OCI-LY7 (cell line): Measurements from ENCODE around the gene PLPPR3. TPM values are rescaled to one million over a fixed set of nuclear protein-coding genes. Genes with fewer than 3 reads are reported as not detected.
"Not testable (repeated sequence)": the region's sequence is repeated elsewhere in the genome, so short reads cannot be mapped to it uniquely, and the experiment has no call there.

Experiments
- BruUV-seq: library from RNA; stranded (reverse); fragments of 400-500 nt; replicated peaks from 2 replicates; lab custom pipeline; 2021; lab: Mats Ljungman, UMichigan
- CTCF ChIA-PET: fragments of 300-600 bp; sonication (Branson Sonifier 250); formaldehyde crosslinking; loops from one replicate; lab custom pipeline; 2022; ENCODE audit warnings: antibody characterized with exemption; ENCODE audit not compliant: unreplicated experiment; lab: Charles Lee
- POLR2A ChIA-PET: fragments of 300-600 bp; sonication (Branson Sonifier 250); formaldehyde crosslinking; loops from one replicate; lab custom pipeline; 2022; ENCODE audit warnings: antibody characterized with exemption; lab: Charles Lee
- DNase-seq: peaks from one replicate; pipeline ENCODE4 v3.0.0-alpha.2; 2015; ENCODE audit warnings: low spot score
- H2AFZ ChIP-seq: fragments of 200-600 bp; sonication (generic), shearing (Covaris generic); 2 replicates; pipeline ENCODE4 v1.6.1; 2014; ENCODE audit warnings: mild to moderate bottlenecking, antibody characterized with exemption, low read length, moderate library complexity
- H3K27ac ChIP-seq: fragments of 200-600 bp; sonication (generic); 2 replicates; pipeline ENCODE4 v1.5.1; 2014; ENCODE audit warnings: mixed run types, low read depth, mild to moderate bottlenecking, moderate library complexity, low read length, inconsistent platforms; ENCODE audit not compliant: poor library complexity, severe bottlenecking
- H3K36me3 ChIP-seq: fragments of 200-600 bp; sonication (generic); 2 replicates; pipeline ENCODE4 v1.6.1; 2014; ENCODE audit warnings: mild to moderate bottlenecking, antibody characterized with exemption, low read length, moderate library complexity, mixed read lengths; ENCODE audit not compliant: insufficient read depth
- H3K4me1 ChIP-seq: fragments of 200-600 bp; sonication (generic); 2 replicates; pipeline ENCODE4 v1.5.1; 2014; ENCODE audit warnings: mild to moderate bottlenecking, low read length; ENCODE audit not compliant: insufficient read depth, poor library complexity, severe bottlenecking
- H3K4me2 ChIP-seq: fragments of 200-600 bp; sonication (generic); 2 replicates; pipeline ENCODE4 v1.6.1; 2014; ENCODE audit warnings: mild to moderate bottlenecking, low read length
- H3K4me3 ChIP-seq: fragments of 200-600 bp; sonication (generic); 2 replicates; pipeline ENCODE4 v1.5.1; 2014; ENCODE audit warnings: mild to moderate bottlenecking, low read depth, low read length; ENCODE audit not compliant: poor library complexity, severe bottlenecking
- H3K79me2 ChIP-seq: fragments of 200-600 bp; sonication (generic); 2 replicates; pipeline ENCODE4 v1.6.1; 2016; ENCODE audit warnings: low read depth, mild to moderate bottlenecking, low read length, moderate library complexity, mixed read lengths; ENCODE audit not compliant: insufficient read depth
- H3K9me2 ChIP-seq: fragments of 200-600 bp; sonication (generic); 2 replicates; pipeline ENCODE4 v1.6.1; 2016; ENCODE audit warnings: mild to moderate bottlenecking, low read length, mixed read lengths; ENCODE audit not compliant: insufficient read depth
- H3K9me3 ChIP-seq: fragments of 200-600 bp; sonication (generic); 2 replicates; pipeline ENCODE4 v1.6.1; 2014; ENCODE audit warnings: mild to moderate bottlenecking, mixed run types, low read length, mixed read lengths
- H4K20me1 ChIP-seq: fragments of 200-600 bp; sonication (generic); 2 replicates; pipeline ENCODE4 v1.6.1; 2014; ENCODE audit warnings: mild to moderate bottlenecking, antibody characterized with exemption, low read length, moderate library complexity, mixed read lengths; ENCODE audit not compliant: insufficient read depth
- CTCF ChIP-seq: fragments of 200-600 bp; sonication (generic); conservative IDR thresholded peaks from 2 replicates; pipeline ENCODE4 v1.5.1; 2014; ENCODE audit warnings: mild to moderate bottlenecking, antibody characterized with exemption, low read length, moderate library complexity, mixed read lengths
- EZH2phosphoT487 ChIP-seq: fragments of 200-600 bp; sonication (generic); IDR thresholded peaks from 2 replicates; pipeline ENCODE4 v1.6.1; 2018; ENCODE audit warnings: low read depth, borderline replicate concordance, mild to moderate bottlenecking, mixed run types, antibody characterized with exemption, low read length, moderate library complexity, mixed read lengths
- intact Hi-C: fragments of 100-400 bp; cut with micrococcal nuclease; formaldehyde crosslinking; loops from one replicate; pipeline ENCODE4 v1.10.0; 2022; ENCODE audit not compliant: unreplicated experiment
- total RNA-seq, 2 experiments: library from RNA; depleted of rRNA in 1 of 2; stranded (reverse); fragments of >200 nt in 1 of 2; shearing (Covaris generic) in 1 of 2; gene quantifications; 2 replicates each; pipeline ENCODE4 v1.2.3, GENCODE V29; 2014 to 2022

PLPPR3 gene
- total RNA-seq, 2 experiments from 2014 or later = not detected

DNA sequence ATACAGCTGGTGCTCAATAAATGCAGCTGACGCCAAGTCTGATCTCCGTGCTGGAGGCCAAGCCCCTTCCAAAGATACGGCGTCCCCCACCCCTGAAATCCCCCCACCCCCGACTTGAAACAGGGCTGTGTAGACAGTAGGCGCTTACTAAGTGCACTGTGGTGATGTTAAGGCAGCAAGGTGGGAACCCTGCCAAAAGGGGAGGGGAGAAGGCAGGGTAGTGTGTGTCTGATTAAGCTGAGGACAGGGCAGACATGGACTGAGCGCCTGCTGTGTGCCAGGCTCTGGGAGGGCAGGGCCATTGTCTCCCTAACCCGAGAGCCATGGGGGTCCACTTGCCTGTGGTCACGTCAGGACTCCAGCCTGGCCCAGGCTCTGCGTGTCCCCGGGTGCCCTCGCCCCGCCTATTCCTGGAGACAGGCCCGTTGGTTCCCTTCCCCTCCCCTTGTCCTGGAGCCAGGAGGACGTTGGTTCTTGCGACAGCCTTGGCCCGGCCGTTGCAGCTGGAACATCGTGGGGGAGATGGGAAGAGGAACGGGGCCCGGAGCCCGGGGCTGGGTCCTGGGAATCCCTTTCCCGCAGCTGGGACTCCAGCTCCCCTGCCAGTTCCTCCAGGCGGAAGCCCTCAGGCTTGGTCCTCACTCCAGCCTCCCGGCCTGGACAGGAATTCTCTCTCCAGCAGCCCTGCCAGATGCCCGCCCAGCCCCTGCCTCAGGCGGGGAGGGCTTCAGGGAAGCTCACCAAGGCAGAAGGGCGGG lies 28.6 kb upstream of the PLPPR3 start:
- ChIA-PET POLR2A (no interaction called here), CTCF (no interaction called here)
- intact Hi-C loops = no loop called here

GRCh38 chr19:849195-849594 lies 27.4 kb upstream of the PLPPR3 start:
- H3K27ac ChIP-seq, H3K79me2 ChIP-seq, intact Hi-C loops, H3K4me2 ChIP-seq, CTCF ChIA-PET, POLR2A ChIA-PET, H3K4me3 ChIP-seq, H3K9me2 ChIP-seq, H4K20me1 ChIP-seq, H3K9me3 ChIP-seq, H2AFZ ChIP-seq, H3K36me3 ChIP-seq, DNase-seq, BruUV-seq: not testable (repeated sequence)
- H3K4me1 ChIP-seq = peaks cover 13% of the 10 kb centered on the region

More for the DNA sequence above, 28.6 kb upstream of the PLPPR3 start:
- Histone ChIP-seq H3K4me2 (no peak overlapping the region), H2AFZ (no peak overlapping the region), H3K4me1 (peaks cover 5% of the 10 kb centered on the region), H3K9me2 (no peaks in the 10 kb centered on the region), H3K79me2 (no peaks in the 10 kb centered on the region), H3K27ac (no peak overlapping the region), H3K9me3 (no peaks in the 10 kb centered on the region), H3K4me3 (no peak overlapping the region), H3K36me3 (no peaks in the 10 kb centered on the region), H4K20me1 (no peaks in the 10 kb centered on the region; the same call in 1 of the 2 replicates)
- TF ChIP-seq CTCF (no peak), EZH2phosphoT487 (no peak)
- no peak for DNase-seq
- BruUV-seq = no TSS peak

DNA sequence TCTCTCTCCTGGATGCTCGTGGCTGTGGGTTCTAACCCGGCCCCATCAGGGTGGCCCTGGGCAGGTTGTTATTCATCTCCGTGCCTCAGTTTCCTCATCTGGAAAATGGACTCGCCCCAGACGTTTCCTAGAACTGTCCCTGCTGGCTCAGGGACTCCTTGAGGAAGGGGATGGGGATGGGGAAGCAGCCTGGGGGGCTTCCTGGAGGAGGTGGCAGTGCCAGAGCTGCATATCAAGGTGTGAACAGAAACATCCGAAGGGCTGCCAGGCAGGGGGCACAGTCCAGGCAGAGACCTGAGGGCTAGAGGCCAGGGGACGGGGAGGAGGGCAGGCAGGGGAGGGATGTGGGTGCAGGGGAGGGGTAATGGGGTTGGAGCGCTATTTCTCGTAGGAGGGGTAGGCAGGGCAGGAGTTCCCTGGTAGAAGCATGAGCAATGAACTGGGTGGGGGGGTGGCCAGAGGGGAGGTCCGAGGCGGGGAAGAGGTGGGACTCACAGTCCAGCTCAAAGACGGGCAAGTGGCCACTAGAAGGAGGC lies 26.7 kb upstream of the PLPPR3 start:
- CTCF ChIA-PET = no interaction called here
- no TSS peak for BruUV-seq

More for the DNA sequence above, 26.7 kb upstream of the PLPPR3 start:
- POLR2A ChIA-PET = no interaction called here
- DNase-seq = no peak
- no peak overlapping the region for H3K27ac ChIP-seq
- no peaks in the 10 kb centered on the region; the same call in 1 of the 2 replicates for H4K20me1 ChIP-seq
- H3K4me3 ChIP-seq = no peak overlapping the region
- H3K9me3 ChIP-seq = no peaks in the 10 kb centered on the region
- H3K4me1 ChIP-seq = peaks cover 13% of the 10 kb centered on the region
- H3K79me2 ChIP-seq = no peaks in the 10 kb centered on the region
- no peak overlapping the region for H2AFZ ChIP-seq
- H3K4me2 ChIP-seq = no peak overlapping the region
- H3K9me2 ChIP-seq = no peaks in the 10 kb centered on the region
- no peaks in the 10 kb centered on the region for H3K36me3 ChIP-seq
- TF ChIP-seq CTCF = no peak
- intact Hi-C loops = no loop called here
